Lung (tissue), 12 donors: ENCODE results near the gene WDSUB1. TPM values are rescaled to one million over a fixed set of nuclear protein-coding genes. Genes with fewer than 3 reads are reported as not detected.

Source experiments
- ATAC-seq: fragments of 200-7000 bp; cut with Tn5 transposase; one replicate; pipeline ENCODE4 v1.9.1; 2020; ENCODE audit warnings: moderate number of reproducible peaks; ENCODE audit not compliant: insufficient read depth, low FRiP score
- DNase-seq, 3 donors: peaks; one replicate each; pipeline ENCODE4 v3.0.0-alpha.2; 2013 to 2017
- H3K27ac ChIP-seq, 2 donors: one replicate each; pipeline ENCODE4 v1.5.1; 2013; ENCODE audit warnings: mild to moderate bottlenecking in 2 of 2, moderate library complexity in 2 of 2, control low read depth in 1 of 2, inconsistent platforms in 1 of 2, low read depth in 1 of 2, low read length in 1 of 2
- H3K27me3 ChIP-seq, 3 donors: one replicate each; pipeline ENCODE4 v1.5.1; 2013; ENCODE audit warnings: low read length in 2 of 3; ENCODE audit not compliant: control insufficient read depth in 3 of 3, insufficient read depth in 3 of 3
- H3K36me3 ChIP-seq, 4 donors: one replicate each; pipeline ENCODE4 v1.5.1; 2013; ENCODE audit warnings: low read length in 4 of 4, mild to moderate bottlenecking in 1 of 4, moderate library complexity in 1 of 4; ENCODE audit not compliant: control insufficient read depth in 4 of 4, insufficient read depth in 4 of 4
- H3K4me1 ChIP-seq, 5 donors: one replicate each; pipeline ENCODE4 v1.5.1; 2013; ENCODE audit warnings: low read length in 5 of 5, mild to moderate bottlenecking in 2 of 5, moderate library complexity in 1 of 5; ENCODE audit not compliant: control insufficient read depth in 5 of 5, insufficient read depth in 5 of 5
- H3K4me3 ChIP-seq: one replicate; pipeline ENCODE4 v1.5.1; 2013; ENCODE audit warnings: mild to moderate bottlenecking, control low read depth, moderate library complexity
- H3K9ac ChIP-seq, 2 donors: one replicate each; pipeline ENCODE4 v1.5.1; 2013; ENCODE audit warnings: low read length in 2 of 2, control low read depth in 1 of 2; ENCODE audit not compliant: insufficient read depth in 1 of 2
- H3K9me3 ChIP-seq, 4 donors: one replicate each; pipeline ENCODE4 v1.5.1; 2013; ENCODE audit warnings: low read length in 3 of 4, mild to moderate bottlenecking in 1 of 4, moderate library complexity in 1 of 4; ENCODE audit not compliant: control insufficient read depth in 4 of 4, insufficient read depth in 3 of 4
- WGBS, 2 donors: extraction: QIAGEN DNeasy Blood & Tissue Kit; methylation state at CpG; one replicate each; pipeline ENCODE4 v1.1.7; 2013; 5-methylcytosine and 5-hydroxymethylcytosine counted together
- polyA plus RNA-seq, 2 donors: library from polyadenylated mRNA; stranded (reverse); fragments of 200-250 nt; gene quantifications; one replicate each; pipeline ENCODE4 v1.2.1, GENCODE V29; 2013
- total RNA-seq, 2 donors: library from RNA; depleted of rRNA in 1 of 2; stranded (reverse); fragments of >200 nt in 1 of 2; gene quantifications; one replicate each; pipeline ENCODE4 v1.2.1, GENCODE V29; 2014 to 2021
- TF ChIP-seq, protein P1 (sequence below): IDR thresholded peaks from 2 replicates; pipeline ENCODE4 v1.5.1; 2012; ENCODE audit warnings: mild to moderate bottlenecking; ENCODE audit errors: control extremely low read depth, extremely low read depth
- donor health status: control.
- donor health status: control.
- donor health status: Bipolar disorder and iron deficiency.
- donor health status: healthy.
- donor health status: DM: yes; HTN: yes; CAD: no.

The WDSUB1 gene
- total and polyA plus RNA-seq, 4 donors: 7.7 to 18.3 (median 9.8) TPM

DNA sequence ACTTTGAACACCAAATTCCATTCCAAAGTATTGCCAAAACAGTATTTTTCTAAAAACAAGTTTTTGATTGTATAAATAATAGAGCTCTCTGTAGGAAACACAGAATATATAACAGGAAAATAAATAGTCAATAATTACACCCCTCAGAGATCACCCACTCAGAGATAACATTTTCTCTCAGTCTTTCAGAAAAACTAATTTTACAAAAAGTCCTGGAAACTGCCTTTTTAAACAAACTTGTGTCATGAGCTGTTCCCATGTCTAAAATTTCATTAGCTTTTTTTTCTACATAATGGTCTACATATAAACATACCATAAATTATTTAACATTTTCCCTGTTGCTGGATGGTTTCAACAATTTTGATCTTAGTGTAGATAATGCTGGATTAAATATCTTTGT is 1.2 kb upstream of the WDSUB1 start:
- H3K27me3 ChIP-seq: no peaks in the 10 kb centered on the region
- H3K36me3 ChIP-seq: peaks cover 0 to under 1% (median 0%) of the 10 kb centered on the region in 4 donors
- H3K27ac ChIP-seq: no peak overlapping the region
- H3K4me1 ChIP-seq: peaks cover 0 to 20% (median 6%) of the 10 kb centered on the region in 5 donors
- TF ChIP-seq, protein P1, sequence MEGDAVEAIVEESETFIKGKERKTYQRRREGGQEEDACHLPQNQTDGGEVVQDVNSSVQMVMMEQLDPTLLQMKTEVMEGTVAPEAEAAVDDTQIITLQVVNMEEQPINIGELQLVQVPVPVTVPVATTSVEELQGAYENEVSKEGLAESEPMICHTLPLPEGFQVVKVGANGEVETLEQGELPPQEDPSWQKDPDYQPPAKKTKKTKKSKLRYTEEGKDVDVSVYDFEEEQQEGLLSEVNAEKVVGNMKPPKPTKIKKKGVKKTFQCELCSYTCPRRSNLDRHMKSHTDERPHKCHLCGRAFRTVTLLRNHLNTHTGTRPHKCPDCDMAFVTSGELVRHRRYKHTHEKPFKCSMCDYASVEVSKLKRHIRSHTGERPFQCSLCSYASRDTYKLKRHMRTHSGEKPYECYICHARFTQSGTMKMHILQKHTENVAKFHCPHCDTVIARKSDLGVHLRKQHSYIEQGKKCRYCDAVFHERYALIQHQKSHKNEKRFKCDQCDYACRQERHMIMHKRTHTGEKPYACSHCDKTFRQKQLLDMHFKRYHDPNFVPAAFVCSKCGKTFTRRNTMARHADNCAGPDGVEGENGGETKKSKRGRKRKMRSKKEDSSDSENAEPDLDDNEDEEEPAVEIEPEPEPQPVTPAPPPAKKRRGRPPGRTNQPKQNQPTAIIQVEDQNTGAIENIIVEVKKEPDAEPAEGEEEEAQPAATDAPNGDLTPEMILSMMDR: no peak
- no peaks in the 10 kb centered on the region for H3K9me3 ChIP-seq
- H3K9ac ChIP-seq: no peak overlapping the region
- H3K4me3 ChIP-seq: no peak overlapping the region
- ATAC-seq (no peak), DNase-seq (no peak)

DNA sequence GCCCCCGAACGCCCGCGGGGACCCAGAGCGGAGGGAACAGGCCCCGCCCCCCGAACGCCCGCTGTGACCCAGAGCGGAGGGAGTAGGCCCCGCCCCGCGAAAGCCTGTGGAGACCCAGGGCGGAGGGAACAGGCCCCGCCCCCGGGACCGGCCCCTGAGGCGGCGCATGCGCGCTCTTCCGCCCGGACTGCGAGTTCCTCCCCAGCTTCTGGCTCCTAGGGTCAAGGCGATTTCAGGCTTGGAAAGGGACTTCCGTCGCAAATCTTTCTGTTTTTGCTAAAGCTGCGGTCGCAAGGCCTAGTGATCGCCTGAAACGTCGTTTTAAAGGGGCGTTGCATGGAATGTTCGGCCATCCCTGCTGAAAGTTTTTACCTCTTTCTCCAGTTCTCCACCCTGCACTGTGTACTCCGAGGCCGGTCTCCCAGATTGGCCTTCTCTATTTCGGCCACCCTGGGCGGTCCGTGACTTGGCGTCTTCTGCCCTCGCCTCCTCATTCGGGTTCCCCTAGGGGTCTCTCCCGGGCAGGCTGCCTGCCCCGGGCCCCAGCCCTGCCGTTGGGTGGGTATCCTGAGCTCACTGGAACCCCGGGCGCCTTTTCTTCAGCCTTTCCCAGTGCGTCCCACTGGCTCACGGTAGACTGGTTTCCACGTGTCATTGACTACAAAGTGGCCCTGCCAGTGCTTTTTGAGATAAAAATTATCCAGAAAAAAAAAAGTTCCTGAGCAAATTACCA is 372 bp upstream of the WDSUB1 start:
- TF ChIP-seq, protein P1: no peak
- H3K4me3 ChIP-seq: peak overlapping the region; percentile 70
- H3K4me1 ChIP-seq: peaks cover 0 to 20% (median 6%) of the 10 kb centered on the region in 5 donors
- DNase-seq (peak; percentile 98 to 99 (median 98)), ATAC-seq (peak; percentile 100)
- H3K36me3 ChIP-seq: peaks cover 0 to 2% (median 0%) of the 10 kb centered on the region in 4 donors
- no peaks in the 10 kb centered on the region for H3K9me3 ChIP-seq
- H3K27ac ChIP-seq: peak overlapping the region; percentile 91 to 95
- 1% methylated on average over 48 to 50 of the region's 50 CpGs for WGBS, 2 donors
- no peaks in the 10 kb centered on the region for H3K27me3 ChIP-seq
- H3K9ac ChIP-seq: peak overlapping the region; percentile 37 to 87

DNA sequence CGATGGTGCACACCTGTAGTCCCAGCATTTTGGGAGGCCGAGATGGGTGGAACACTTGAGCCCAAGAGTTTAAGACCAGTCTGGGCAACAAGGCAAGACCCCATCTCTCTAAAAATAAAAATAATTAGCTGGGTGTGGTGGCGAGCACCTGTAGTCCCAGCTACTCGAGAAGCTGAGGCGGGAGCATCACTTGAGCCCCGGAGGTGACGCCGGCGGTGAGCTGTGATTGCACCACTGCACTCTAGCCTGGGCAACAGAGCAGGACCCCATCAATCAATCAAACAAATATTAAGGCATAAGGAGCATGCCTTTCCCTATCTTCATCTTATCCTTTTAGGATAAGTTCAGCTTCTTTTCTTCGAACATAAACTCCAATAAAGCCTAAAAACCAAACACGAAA is 1.1 kb downstream of the WDSUB1 start:
- H3K27me3 ChIP-seq: no peaks in the 10 kb centered on the region
- peak overlapping the region; percentile 87 to 88 for H3K27ac ChIP-seq
- DNase-seq: no peak
- no peak for ATAC-seq
- WGBS, 2 donors: 74 to 79% methylated on average over 11 of the region's 11 CpGs
- H3K9ac ChIP-seq: peak overlapping the region; percentile 67 to 77
- H3K4me3 ChIP-seq: no peak overlapping the region
- peaks cover 0 to 20% (median 6%) of the 10 kb centered on the region in 5 donors for H3K4me1 ChIP-seq
- H3K36me3 ChIP-seq: peaks cover 0 to 3% (median 1%) of the 10 kb centered on the region in 4 donors
- no peaks in the 10 kb centered on the region for H3K9me3 ChIP-seq
- TF ChIP-seq, protein P1: no peak

DNA sequence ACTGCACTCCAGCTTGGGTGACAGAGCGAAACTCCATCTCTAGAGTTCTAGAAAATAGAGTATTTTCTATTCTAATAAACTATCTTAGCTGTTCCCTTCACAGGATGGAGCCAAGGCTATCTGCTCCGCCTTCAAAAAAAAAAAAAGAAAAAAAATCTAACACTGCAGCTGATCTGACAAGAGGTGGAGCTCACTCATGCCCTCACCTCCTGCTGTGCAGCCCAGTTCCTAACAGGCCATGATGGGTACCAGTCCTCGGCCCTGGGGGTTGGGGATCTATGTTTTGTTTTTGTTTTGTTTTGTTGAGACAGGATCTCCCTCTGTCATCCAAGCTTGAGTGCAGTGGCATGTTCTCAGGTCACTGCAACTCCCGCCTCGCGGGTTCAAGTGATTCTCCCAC is 3.0 kb downstream of the WDSUB1 start:
- H3K4me3 ChIP-seq: no peak overlapping the region
- no peaks in the 10 kb centered on the region for H3K9me3 ChIP-seq
- 77 to 87% methylated on average over 5 to 6 of the region's 6 CpGs for WGBS, 2 donors
- H3K27ac ChIP-seq: no peak overlapping the region
- TF ChIP-seq, protein P1: no peak
- H3K4me1 ChIP-seq: peaks cover 0 to 20% (median 4%) of the 10 kb centered on the region in 5 donors
- H3K9ac ChIP-seq: no peak overlapping the region
- ATAC-seq (no peak), DNase-seq (no peak)
- H3K36me3 ChIP-seq: peaks cover 0 to 4% (median 3%) of the 10 kb centered on the region in 4 donors
- no peaks in the 10 kb centered on the region for H3K27me3 ChIP-seq
